GM18498 (cell line): ENCODE data around the gene BPIFA1.

Experiments used
- ATAC-seq: cut with Tn5 transposase; IDR thresholded peaks from one replicate; pipeline ENCODE4 v1.9.1; 2021; ENCODE audit warnings: mild to moderate bottlenecking, moderate library complexity; ENCODE audit not compliant: unreplicated experiment

The BPIFA1 gene

DNA sequence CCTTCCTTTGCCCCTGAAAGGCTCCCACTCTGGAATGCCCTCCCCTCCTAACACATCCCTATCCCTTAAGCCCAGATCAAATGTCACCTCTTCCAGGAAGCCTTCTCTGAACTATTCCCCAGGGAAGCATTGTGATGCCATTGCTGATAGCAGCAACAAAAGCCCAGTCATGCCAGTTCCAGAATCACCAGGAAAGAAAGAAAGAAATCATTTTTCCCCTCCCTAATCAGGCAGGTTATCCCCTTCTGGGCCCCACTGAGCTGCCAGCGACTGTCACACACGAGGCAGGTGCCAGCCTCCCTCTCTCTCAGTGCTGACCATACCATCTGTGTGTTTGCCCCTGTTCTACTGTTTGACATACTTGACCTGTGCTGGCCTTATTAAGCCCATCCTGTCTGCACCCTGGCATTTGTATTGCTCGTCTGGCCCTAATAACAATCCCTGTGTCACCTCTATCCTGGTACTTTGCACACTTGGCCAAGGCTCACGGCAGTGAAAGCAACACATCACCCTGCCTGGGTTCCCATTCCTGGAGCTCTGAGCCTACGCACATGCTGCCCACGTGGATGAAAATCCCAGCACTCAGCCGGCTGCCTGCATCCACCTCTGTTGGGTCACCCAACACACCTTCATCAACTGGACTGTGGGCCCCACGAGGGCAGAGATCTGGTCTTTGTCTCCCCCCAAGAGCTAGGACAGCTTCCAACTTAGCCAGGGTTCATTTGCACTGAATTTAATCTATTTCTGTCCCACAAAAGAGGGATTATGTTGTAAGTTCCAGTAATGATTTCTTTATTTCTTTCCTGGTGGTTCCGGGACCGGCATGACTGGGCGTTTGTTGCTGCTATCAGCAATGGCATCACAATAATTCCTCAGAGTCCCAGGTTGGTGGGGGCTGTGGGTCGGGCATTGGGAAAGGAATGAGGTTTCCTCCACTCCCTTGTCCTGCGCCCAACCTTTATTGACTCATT lies 42.0 kb downstream of the BPIFA1 start:
- no peak for ATAC-seq

DNA sequence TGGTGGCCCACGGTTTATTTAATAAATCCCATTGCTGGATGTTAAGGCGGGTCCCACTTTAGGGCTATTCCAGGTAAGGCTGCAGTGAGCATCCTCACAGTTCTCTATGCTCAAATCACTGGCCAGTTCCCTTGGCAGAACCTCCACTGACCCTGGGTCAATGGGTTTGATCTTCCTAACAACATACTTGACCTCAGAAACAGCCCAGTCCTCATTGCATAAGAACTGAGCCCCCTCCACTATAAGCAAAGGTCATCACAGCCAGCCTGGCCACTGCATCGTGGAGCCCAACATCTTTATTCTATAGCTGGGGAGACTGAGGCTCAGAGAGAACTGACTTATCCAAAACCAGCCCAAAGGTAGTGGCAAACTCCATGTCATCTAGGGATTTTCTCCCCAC lies 42.9 kb downstream of the BPIFA1 start:
- ATAC-seq, result no peak

DNA sequence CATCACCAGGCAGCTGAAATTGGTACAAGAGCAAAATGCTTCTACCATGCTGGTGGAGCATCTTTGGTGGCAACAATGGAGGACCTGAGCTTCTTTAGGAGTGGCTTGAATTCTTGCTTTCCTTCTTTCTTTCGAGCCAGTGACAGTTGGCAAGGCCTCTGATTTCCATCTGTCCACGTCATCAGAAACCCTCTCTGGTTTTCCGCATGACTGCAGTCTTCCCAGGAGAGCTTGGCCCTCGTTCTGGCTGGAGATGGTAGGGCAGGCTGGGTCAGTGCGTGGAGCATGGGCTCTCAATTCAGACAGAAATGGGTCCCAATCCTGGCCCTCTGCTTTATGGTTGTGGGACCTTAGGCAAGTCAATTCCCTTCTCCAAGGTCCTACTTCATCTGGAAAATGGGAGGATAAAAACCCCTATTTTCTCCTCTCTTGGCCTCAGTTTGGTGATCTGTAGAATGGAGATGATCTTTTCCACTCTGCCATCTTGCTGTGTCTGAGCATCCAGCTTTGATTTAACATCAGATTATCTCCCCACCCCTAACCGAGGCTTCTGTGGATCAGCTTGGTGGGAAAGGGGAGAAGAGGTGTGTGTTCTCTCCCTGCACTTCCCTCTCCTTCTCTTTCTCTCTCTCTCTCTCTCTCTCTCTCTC lies 43.6 kb downstream of the BPIFA1 start:
- ATAC-seq, result no peak

DNA sequence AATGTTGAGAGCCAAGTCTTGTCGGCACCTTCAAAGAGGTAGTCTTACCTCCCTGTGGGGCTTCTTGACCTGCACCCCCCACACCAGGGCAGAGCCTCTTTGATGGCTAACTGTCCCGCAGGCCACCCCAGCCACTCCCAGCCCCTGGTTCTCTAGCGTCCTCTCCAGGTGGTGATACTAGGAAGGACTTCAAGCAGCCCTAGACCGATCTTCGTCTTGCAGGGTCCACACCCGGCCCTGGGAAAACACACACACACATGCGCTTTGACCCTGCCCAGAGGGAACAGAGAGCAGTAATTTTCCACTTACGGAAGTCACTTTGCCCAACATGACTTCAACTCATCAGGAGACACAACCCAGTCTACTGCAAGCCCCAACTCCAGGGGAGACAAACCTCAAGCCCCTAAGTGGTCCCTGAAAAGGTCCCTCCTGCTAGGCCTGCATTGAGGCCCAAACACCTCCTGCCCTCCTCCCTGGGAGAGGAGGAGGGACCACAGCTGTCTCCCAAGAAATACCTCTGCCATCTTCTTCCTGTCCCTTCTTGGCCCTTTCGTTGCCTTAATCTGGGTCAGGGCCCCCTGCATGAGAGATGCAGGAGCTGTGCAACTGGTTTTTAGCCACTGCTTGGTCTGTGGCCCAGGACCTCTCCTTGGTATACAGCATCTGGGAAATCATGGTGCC lies 44.3 kb downstream of the BPIFA1 start:
- no peak for ATAC-seq

DNA sequence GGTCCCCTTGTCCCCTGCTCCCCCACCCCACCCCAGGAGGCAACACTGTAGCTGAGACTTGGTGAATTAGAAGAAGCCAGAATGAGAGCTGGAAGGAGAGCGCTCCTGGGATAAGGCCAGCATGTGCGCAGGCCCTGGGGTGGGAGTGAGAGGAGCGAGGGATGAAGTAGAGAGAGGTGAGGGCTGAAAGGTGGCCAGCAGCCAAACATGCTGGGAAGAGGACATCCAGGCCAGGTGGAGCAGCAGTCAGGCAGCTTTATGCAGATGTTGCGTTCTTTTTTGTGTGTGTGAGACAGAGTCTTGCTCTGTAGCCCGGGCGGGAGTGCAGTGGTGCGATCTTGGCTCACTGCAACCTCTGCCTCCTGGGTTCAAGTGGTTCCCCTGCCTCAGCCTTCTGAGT lies 45.0 kb downstream of the BPIFA1 start:
- ATAC-seq, result no peak

DNA sequence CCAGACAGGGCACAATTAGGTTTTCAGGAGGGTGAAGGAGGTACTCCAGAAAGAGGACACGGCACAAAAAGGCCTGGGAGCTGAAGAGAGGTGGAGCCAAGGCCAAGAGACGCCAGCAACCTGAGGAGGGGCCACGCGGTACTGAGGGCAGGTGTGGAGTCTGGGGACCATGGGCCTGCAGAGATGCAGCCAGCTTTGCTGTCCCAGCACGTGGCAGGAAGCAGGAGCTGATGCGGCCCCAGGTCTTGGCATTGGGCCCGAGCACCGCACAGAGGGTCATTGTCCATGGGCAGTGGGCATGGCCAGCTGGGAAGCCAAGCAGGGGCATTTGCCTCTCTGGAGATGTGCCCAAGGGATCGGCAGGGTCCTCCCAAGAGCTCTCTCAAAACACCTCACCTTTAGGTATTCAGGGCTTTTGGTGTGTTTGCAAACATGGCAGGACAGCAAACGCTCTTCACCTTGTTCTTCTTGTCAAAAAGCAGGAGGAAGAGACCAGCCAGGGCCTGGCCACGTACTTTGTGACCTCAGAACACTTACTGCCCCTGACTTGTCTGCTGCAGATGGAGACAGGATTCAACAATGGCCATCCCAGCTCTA lies 45.9 kb downstream of the BPIFA1 start:
- no peak for ATAC-seq

DNA sequence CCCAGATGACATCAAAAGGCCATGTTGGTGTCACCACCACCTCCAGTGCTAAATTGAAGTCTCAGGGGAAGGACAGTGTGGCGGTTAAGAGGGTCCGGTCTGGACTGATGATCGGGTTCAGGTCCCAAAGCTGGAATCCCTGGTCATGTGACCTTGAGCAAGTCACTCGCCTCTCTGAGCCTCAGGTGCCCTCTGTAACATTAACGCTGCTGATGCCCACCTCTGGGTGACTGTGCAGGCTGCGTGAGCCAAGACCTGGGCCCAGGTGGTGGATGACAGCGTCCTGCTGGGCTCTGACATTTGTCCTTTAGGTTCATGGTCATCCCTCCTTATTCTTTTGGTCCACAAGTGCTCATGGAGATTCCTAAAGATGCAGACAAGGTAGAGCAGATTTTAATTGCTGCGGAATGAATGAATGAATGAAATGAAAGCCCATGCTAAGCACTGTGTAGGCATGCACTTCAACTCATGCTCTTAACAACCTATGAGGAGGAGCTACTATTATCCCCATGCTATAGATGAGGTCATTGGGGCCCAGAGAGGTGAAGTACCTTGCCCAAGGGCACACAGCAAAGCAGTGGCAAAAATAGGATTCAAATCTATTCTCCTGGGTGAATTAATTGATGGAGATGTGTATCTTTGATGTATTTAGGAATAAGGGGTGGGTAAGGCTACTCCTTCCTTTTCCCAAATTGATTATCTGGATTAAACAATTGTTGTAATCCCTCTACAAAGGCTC lies 46.6 kb downstream of the BPIFA1 start:
- no peak for ATAC-seq

DNA sequence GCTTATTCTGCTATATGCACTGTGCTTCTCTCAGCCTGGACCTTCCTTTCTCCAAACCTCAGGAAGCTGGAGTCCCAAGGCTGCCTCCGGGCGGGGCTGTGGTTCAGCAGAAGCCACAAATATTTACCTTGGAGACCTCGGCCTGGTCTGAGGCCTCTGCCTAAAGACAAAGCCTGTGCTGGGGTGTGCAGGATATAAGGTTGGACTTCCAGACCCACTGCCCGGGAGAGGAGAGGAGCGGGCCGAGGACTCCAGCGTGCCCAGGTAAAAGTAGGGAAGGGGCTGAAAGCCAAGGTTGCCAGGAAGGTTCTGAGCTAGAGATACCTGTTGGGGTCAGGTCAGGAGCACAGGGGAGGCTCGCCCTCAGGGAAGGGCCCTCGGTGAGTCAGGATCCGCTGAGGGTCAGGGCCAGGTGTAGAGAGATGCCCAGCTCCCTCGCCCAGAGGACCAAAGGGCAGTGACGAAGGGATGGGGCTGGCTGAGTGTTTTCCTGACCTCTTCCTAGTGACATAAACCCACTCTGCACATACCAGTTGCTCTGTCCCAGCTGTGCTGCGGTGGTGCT lies 47.3 kb downstream of the BPIFA1 start, which contains the start of gene BPIFB1:
BPIFB1 (plus strand) TSS at position 224 of the 565 bp plus-strand sequence. CDS start 2,860 bp downstream, outside the sequence.
- ATAC-seq, result no peak

DNA sequence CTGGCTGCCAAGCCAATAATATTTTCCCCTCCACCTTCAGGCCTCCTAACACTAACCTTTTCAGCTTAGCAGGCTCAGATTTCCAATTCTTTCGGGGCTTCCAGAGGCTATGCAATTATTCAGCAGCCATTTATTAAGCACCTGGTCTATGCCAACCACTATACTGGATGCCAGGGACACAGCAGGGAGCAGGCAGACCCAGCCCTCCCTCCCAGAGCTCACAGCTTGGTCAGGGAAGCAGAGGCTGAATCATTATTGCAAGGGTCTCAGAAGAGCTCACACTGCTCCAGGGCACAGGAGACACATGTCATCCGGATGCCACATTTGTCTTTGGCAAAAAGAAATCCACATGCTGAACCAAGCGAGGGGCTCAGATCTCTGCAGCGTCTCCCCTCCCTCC lies 48.5 kb downstream of the BPIFA1 start:
- ATAC-seq, result no peak

DNA sequence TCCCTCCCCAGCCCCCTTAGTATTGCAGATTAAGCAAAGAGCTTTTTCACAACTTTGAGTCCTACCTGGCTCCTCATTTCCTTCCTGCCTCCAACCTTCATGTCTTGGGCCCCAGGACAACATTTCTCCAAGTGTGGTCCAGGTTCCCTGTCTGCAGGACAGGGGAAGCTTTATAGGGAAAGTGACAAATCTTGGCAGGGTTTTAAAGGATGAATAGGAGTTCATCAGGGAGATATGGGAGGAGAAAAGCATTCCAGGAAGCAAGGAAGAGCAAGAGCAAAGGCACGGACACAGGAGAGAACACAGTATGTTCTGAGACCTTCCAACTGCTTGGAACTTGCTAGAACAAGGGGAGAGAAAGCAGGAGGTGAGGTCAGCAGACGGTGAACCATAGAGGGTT lies 49.1 kb downstream of the BPIFA1 start:
- no peak for ATAC-seq

DNA sequence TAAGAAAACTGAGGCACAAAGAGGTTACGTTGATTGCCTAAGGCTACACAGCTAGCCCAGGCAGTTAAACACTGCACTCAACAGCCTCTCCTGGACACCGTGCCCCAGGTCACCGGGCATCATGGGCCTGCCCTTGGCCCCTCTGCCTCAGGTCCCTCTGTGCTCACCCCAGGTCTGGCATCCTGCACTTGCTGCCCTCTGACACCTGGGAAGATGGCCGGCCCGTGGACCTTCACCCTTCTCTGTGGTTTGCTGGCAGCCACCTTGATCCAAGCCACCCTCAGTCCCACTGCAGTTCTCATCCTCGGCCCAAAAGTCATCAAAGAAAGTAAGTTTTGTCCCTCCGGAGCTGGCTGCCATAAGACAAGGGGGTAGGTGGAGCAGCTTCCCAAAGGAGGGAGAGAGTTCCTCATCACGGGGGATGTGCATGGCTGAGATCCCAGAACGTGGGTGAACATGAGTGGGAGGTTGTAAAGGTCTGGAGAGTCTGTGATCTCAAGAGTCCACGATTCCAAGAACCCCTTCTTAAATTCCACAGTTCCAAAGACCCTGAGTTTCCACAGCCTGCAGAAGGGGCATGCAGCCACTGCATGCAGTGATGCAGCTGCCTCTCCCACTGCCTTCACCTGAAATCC lies 50.2 kb downstream of the BPIFA1 start:
- ATAC-seq, result no peak

DNA sequence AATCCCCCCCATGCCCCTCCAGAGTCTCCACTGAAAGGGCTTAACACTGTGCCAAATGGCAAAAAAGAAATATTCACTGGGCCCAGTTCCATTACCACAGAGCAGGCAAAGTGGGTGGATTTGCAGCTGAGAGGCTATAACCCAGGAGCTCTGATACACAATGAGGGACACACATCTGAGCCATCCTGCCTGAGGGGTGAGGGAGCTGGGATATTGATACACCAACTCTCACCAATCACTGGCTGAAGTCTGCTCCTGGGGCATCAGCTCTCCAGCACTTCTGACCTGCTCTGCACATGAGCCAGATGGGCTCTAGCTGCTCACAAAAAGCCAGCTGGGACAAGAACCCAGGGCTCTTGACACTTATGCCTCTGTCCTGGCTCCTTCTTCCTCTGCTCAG lies 52.1 kb downstream of the BPIFA1 start:
- ATAC-seq, result no peak

DNA sequence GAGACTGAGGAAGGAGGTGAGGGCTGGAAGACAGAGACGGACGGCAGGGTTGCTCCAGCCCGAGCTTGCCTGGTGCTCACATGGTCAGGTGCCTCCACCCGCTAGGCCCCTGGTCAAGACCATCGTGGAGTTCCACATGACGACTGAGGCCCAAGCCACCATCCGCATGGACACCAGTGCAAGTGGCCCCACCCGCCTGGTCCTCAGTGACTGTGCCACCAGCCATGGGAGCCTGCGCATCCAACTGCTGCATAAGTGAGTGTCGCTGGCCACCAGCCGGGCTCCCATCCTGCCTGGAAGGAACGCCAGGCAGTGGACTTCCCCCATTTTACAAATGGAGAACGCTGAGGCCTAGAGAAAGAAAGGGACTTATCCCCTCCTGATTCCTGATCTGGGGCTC lies 55.1 kb downstream of the BPIFA1 start:
- ATAC-seq, result no peak

DNA sequence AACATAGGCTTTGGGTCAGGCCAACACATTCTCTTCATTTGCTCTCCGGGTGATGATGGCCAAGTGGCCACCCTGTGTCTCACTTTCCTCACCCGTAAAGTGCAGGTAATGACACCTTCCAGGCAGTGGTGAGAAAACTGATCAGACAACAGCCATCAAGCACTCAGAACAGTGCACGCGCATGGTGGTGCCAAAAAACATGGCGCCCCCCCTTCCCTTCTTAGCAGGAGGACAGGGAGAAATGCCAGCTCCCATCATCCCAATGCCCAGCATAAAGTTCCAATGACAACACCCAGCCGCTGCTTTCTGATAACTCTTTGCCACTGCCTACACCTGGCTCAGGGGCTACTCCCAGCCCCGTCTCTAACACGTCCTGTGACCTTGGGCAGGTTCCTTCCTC lies 55.6 kb downstream of the BPIFA1 start:
- no peak for ATAC-seq

DNA sequence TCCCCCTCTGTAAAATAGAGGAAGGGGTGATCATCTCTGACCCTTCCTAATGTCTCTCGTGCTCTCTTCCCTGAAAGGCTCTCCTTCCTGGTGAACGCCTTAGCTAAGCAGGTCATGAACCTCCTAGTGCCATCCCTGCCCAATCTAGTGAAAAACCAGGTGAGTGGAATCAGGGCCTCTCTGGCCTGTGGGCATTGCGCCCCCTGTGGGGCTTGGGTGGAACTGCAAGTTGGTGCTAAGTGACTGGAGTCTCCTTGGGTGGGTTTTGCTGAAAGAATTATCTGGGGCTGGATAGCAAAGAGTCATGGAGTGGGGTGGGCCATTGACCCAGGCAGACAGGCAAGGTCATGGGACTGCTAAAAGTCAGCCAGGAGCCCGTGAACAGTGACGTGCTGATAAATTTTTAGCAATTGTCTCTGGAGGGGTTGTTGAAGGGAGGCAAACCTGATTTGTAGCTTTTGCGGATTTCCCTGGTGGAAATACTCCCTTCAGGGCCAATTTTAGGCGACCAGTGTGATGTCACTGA lies 56.1 kb downstream of the BPIFA1 start:
- no peak for ATAC-seq
